MCF 10A (cell line): ENCODE data around the gene AHCYL1. TPM values are rescaled to one million over a fixed set of nuclear protein-coding genes. Genes with fewer than 3 reads are reported as not detected.

Experiments used
- BruUV-seq: library from RNA; stranded (reverse); fragments of 400-500 nt; replicated peaks from 2 replicates; lab custom pipeline; 2021; lab: Mats Ljungman, UMichigan
- CTCF ChIA-PET: fragments of 300-600 bp; sonication (Branson Sonifier 250); formaldehyde crosslinking; extraction: SDS; loops from one replicate; lab custom pipeline; 2021; ENCODE audit warnings: antibody characterized with exemption, inconsistent platforms; lab: Yijun Ruan, JAX
- POLR2A ChIA-PET: fragments of 300-600, 350-650 bp; sonication (Branson Sonifier 250); formaldehyde crosslinking; extraction: SDS; loops from one replicate; lab custom pipeline; 2020; ENCODE audit warnings: antibody characterized with exemption, inconsistent platforms; lab: Yijun Ruan, JAX
- DNase-seq: peaks from one replicate; pipeline ENCODE4 v3.0.0-alpha.2; 2018; ENCODE audit not compliant: unreplicated experiment
- H3K27ac Mint-ChIP-seq: one replicate; pipeline ENCODE4 v1.8.0; 2022; ENCODE audit warnings: mild to moderate bottlenecking, low read depth, mixed read lengths; ENCODE audit not compliant: unreplicated experiment
- H3K27me3 Mint-ChIP-seq: one replicate; pipeline ENCODE4 v1.8.0; 2022; ENCODE audit warnings: mixed read lengths; ENCODE audit not compliant: insufficient read depth, unreplicated experiment
- H3K36me3 Mint-ChIP-seq: one replicate; pipeline ENCODE4 v1.8.0; 2022; ENCODE audit warnings: mild to moderate bottlenecking, moderate library complexity, mixed read lengths; ENCODE audit not compliant: insufficient read depth, unreplicated experiment
- H3K4me1 Mint-ChIP-seq: one replicate; pipeline ENCODE4 v1.8.0; 2022; ENCODE audit warnings: mixed read lengths; ENCODE audit not compliant: insufficient read depth, unreplicated experiment
- H3K4me3 Mint-ChIP-seq: one replicate; pipeline ENCODE4 v1.8.0; 2022; ENCODE audit warnings: mild to moderate bottlenecking, moderate library complexity, mixed read lengths; ENCODE audit not compliant: unreplicated experiment
- H3K9me3 Mint-ChIP-seq: one replicate; pipeline ENCODE4 v1.8.0; 2022; ENCODE audit warnings: mixed read lengths; ENCODE audit not compliant: unreplicated experiment
- CTCF ChIP-seq: fragments of 200-600 bp; IDR thresholded peaks from one replicate; pipeline ENCODE4 v1.8.0; 2022; ENCODE audit warnings: antibody characterized with exemption, mild to moderate bottlenecking; ENCODE audit not compliant: unreplicated experiment
- intact Hi-C: fragments of 100-400 bp; cut with micrococcal nuclease; formaldehyde crosslinking; loops from 2 replicates; pipeline ENCODE4 v1.14.1; 2022
- total RNA-seq: library from RNA; stranded (reverse); gene quantifications from 2 replicates; pipeline ENCODE4 v1.2.3, GENCODE V29; 2022

Gene AHCYL1
- total RNA-seq, 1 experiment from 2014 or later, result 104 TPM

- DNase-seq, result no peak
- Mint-ChIP-seq H3K27ac (no peak overlapping the region), H3K4me3 (no peak overlapping the region), H3K27me3 (no peaks in the 10 kb centered on the region), H3K4me1 (peaks cover 58% of the 10 kb centered on the region), H3K9me3 (no peaks in the 10 kb centered on the region), H3K36me3 (peaks cover 28% of the 10 kb centered on the region)
- CTCF ChIA-PET, result interaction anchor here (1.5 to 9.5 kb wide), 7 partner anchors 10 to 461 kb away, joined by 3 to 104 read pairs (median 8); partner anchors contain the start of gene AHCYL1
- TF ChIP-seq CTCF, result no peak
- no TSS peak for BruUV-seq
- intact Hi-C loops, result no loop called here
- POLR2A ChIA-PET, result interaction anchor here (0.7 to 5.4 kb wide), 8 partner anchors 8 to 460 kb away, joined by 3 to 70 read pairs (median 4); partner anchors contain the start of genes AHCYL1, AMPD2, GNAI3 and GNAT2
These were observed 22.0 kb downstream of the AHCYL1 start for GRCh38 chr1:110006516-110006915.

GRCh38 chr1:110007046-110007830 is 22.7 kb downstream of the AHCYL1 start:
- intact Hi-C loops, result no loop called here
- no peaks in the 10 kb centered on the region for H3K9me3 Mint-ChIP-seq
- no peaks in the 10 kb centered on the region for H3K27me3 Mint-ChIP-seq
- peaks cover 34% of the 10 kb centered on the region for H3K36me3 Mint-ChIP-seq
- H3K4me3 Mint-ChIP-seq, result no peak overlapping the region
- POLR2A ChIA-PET, result interaction anchor here (0.7 to 5.4 kb wide), 10 partner anchors 9 to 461 kb away, joined by 3 to 70 read pairs (median 4); partner anchors contain the start of genes AHCYL1, AMPD2, GNAI3 and GNAT2
- no peak overlapping the region for H3K27ac Mint-ChIP-seq
- peaks cover 56% of the 10 kb centered on the region for H3K4me1 Mint-ChIP-seq
- BruUV-seq, result no TSS peak
- TF ChIP-seq CTCF, result no peak
- CTCF ChIA-PET, result interaction anchor here (0.6 to 9.5 kb wide), 11 partner anchors 9 to 466 kb away, joined by 3 to 104 read pairs (median 5); partner anchors contain the start of gene AHCYL1
- DNase-seq, result no peak

GRCh38 chr1:110008971-110009565 is 24.5 kb downstream of the AHCYL1 start:
- Mint-ChIP-seq H3K4me1 (peaks cover 38% of the 10 kb centered on the region), H3K4me3 (no peak overlapping the region), H3K27ac (peak overlapping the region; percentile 60), H3K27me3 (no peaks in the 10 kb centered on the region), H3K36me3 (peaks cover 47% of the 10 kb centered on the region), H3K9me3 (no peaks in the 10 kb centered on the region)
- intact Hi-C loops, result no loop called here
- no TSS peak for BruUV-seq
- no peak for TF ChIP-seq CTCF
- DNase-seq, result no peak
- POLR2A ChIA-PET, result interaction anchor here (0.7 to 4.7 kb wide), 2 partner anchors 19 to 24 kb away, joined by 3 to 48 read pairs; partner anchors contain the start of gene AHCYL1
- CTCF ChIA-PET, result interaction anchor here (4.2 to 12.2 kb wide), 3 partner anchors 20 to 232 kb away, joined by 87 to 104 read pairs (median 93); partner anchors contain the start of gene AHCYL1
